Dedifferentiated amniotic fluid mesenchymal stem cell (primary cell): ENCODE measurements around the gene TNKS2.
A peak's percentile ranks its signal among the peaks of the same experiment; 100 is the strongest.
"Not testable (repeated sequence)": the region's sequence is repeated elsewhere in the genome, so short reads cannot be mapped to it uniquely, and the experiment has no call there.

Experiments used
- DNase-seq: peaks from one replicate; pipeline ENCODE4 v3.0.0-alpha.2; 2016; ENCODE audit errors: extremely low spot score

The TNKS2 gene

GRCh38 chr10:91796331-91797047, 1.7 kb upstream of the TNKS2 start:
- DNase-seq = no peak

GRCh38 chr10:91797048-91797690, 1.1 kb upstream of the TNKS2 start:
- peak; percentile 8 for DNase-seq

GRCh38 chr10:91798649-91799611, 704 bp downstream of the TNKS2 start:
- peak; percentile 33 for DNase-seq

- DNase-seq = no peak
These were observed 1.4 kb downstream of the TNKS2 start for GRCh38 chr10:91799612-91799975.

GRCh38 chr10:91800182-91800581, 2.0 kb downstream of the TNKS2 start:
- no peak for DNase-seq

GRCh38 chr10:91800756-91801155, 2.5 kb downstream of the TNKS2 start:
- no peak for DNase-seq

GRCh38 chr10:91803386-91804125, 5.3 kb downstream of the TNKS2 start:
- no peak for DNase-seq

GRCh38 chr10:91804126-91804510, 5.9 kb downstream of the TNKS2 start:
- DNase-seq = no peak

- no peak for DNase-seq
These were observed 7.0 kb downstream of the TNKS2 start for GRCh38 chr10:91805110-91805838.

GRCh38 chr10:91807264-91807663, 9.0 kb downstream of the TNKS2 start:
- not testable (repeated sequence) for DNase-seq

- DNase-seq = no peak
These were observed 15.0 kb downstream of the TNKS2 start for GRCh38 chr10:91813251-91813650.

GRCh38 chr10:91816981-91817380, 18.8 kb downstream of the TNKS2 start:
- DNase-seq = no peak

- DNase-seq = no peak
These were observed 21.9 kb downstream of the TNKS2 start for GRCh38 chr10:91820144-91820543.

- DNase-seq = no peak
These were observed 25.9 kb downstream of the TNKS2 start for GRCh38 chr10:91824076-91824475.

- DNase-seq = no peak
These were observed 31.0 kb downstream of the TNKS2 start for GRCh38 chr10:91829268-91829667.

GRCh38 chr10:91838199-91838598, 40.0 kb downstream of the TNKS2 start:
- no peak for DNase-seq

GRCh38 chr10:91843083-91843482, 44.9 kb downstream of the TNKS2 start:
- no peak for DNase-seq

GRCh38 chr10:91856637-91857036, 58.4 kb downstream of the TNKS2 start:
- DNase-seq = no peak

GRCh38 chr10:91860885-91861284, 62.7 kb downstream of the TNKS2 start:
- no peak for DNase-seq

GRCh38 chr10:91864099-91864498, 65.9 kb downstream of the TNKS2 start:
- no peak for DNase-seq

GRCh38 chr10:91864744-91865143, 66.5 kb downstream of the TNKS2 start:
- no peak for DNase-seq
